ENCODE measurements around the gene MICB.

Gene MICB

DNA sequence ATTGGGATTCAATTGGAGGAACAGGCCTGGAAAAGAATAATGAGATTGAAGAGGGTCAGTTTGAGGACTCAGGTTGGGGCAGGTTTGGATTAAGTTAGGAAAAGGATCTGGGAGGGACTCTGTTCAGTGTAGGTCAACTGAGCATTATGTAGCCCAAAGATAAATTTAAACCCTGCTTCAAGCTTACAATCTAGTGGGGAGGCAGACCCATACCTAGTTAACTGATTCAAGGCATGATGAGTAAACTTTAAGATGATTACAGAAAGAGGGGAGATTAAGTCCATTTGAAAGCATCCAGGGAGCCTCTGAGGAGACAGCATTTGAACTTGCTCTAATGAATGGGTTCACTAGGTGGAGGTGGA is 62.7 kb downstream of the MICB start:
- no peak for DNase-seq (ENCODE audit: low read depth in 2 of 2)
